ENCODE measurements around the gene TNRC6C.
"Not testable (repeated sequence)": the region's sequence is repeated elsewhere in the genome, so short reads cannot be mapped to it uniquely, and the experiment has no call there.

Gene TNRC6C

DNA sequence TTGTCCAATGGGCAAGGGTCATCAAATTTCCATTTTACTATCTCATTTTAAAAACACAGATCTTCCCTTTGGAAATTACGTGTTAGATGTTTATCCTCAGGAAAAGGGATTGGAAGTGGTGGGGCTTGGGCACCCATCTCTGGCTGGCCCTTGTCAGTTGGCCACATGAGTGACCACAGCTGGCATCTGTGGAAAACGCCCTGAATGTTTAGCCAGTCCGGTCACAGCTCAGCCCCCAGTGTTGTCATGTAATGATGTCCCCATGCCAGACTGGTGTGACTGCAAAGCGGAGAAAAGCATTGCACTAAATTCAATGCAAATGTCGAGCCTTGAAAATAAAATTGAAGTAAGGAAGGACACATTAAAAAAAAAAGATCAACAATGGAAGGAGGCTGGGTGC is 117.0 kb downstream of the TNRC6C start:
- no peak for DNase-seq (ENCODE audit: low read depth in 2 of 2, low spot score in 1 of 2)

DNA sequence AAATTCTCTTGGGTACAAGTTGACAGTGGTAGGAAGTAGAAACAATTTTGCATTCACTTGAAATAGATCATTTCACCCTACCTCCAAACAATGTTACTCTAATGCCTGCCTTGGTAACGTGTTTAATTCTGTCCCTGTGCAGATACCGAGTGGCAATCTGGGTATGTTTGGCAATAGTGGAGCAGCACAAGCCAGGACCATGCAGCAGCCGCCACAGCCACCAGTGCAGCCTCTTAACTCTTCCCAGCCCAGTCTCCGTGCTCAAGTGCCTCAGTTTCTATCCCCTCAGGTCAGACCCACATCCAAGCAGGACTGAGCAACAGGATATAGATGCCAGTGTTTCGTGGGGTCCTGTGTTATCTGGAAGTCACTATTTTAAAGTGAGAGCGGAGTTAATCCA is 120.8 kb downstream of the TNRC6C start:
- no peak for DNase-seq (ENCODE audit: low read depth in 2 of 2, low spot score in 1 of 2)

DNA sequence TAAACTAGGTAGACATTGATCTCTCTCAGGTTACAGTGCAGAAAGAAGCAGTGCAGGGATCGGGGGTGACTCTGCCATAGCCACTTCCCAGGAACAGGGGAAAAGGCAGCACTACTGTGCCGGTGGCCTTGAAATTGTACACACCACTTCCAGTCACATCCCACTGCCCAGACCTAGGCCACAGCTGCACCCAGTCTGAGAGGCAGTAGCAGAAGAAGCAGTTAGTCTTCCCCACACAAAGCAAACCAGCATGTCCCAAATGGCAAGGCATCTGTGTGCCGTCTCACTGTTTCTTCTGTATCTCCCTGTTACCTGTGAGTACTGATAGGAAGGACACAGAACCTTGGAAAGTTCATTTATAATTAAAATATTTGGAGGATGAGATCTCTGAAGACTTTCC is 123.0 kb downstream of the TNRC6C start:
- no peak for DNase-seq (ENCODE audit: low read depth in 2 of 2, low spot score in 1 of 2)

DNA sequence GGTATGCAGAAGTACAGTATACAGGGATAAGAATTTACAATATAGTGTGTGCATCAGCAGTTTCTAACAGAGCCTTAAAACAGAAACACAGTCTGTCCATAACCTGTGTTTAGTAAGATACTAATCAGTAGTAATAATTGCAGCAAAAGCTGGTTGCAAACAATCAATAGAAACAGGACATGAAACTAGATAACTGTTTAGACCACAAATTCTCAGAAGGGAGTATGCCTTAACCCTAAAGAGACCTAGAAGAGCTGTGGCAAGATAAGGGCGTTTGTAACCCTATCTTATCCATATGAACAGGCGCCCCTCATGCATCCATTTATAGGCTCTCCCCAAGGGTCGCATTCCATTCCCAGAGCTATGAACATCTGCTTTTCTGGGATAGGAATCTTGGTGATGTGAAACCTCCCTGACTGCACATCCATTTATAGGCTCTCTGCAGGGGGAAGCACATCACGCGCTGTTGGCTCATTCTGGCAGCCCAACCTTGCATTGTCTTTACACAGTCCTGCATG is 123.9 kb downstream of the TNRC6C start:
- not testable (repeated sequence) for DNase-seq (ENCODE audit: low read depth in 2 of 2, low spot score in 1 of 2)

DNA sequence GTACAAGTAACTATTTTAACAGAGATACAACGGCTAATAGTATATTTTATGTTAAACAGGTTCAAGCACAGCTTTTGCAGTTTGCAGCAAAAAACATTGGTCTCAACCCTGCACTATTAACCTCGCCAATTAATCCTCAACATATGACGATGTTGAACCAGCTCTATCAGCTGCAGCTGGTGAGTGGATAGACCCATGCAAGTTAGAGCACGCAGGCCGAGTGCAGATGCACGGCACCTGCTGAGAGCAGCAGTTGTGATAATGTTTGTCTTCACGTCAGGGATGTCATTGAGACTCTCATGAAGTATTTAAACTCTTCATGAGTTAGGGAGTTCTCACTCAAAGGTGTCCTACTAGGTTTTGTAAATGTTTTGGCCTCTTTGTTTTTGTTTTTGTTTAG is 124.5 kb downstream of the TNRC6C start:
- no peak for DNase-seq (ENCODE audit: low read depth in 2 of 2, low spot score in 1 of 2)

DNA sequence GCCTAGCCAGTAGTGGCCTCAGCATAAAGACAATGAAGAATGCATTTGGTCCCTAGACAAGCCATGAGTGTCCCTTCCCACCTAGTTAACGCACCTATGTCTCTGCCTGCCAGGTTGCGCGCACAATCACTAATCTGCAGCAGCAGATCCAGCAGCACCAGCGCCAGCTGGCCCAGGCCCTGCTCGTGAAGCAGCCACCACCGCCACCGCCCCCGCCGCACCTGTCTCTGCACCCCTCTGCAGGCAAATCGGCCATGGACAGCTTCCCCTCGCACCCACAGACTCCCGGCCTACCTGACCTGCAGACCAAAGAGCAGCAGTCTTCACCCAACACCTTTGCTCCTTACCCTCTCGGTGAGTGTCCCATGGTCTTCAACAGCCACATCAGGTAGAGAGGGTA is 128.2 kb downstream of the TNRC6C start:
- no peak for DNase-seq (ENCODE audit: low read depth in 2 of 2, low spot score in 1 of 2)

DNA sequence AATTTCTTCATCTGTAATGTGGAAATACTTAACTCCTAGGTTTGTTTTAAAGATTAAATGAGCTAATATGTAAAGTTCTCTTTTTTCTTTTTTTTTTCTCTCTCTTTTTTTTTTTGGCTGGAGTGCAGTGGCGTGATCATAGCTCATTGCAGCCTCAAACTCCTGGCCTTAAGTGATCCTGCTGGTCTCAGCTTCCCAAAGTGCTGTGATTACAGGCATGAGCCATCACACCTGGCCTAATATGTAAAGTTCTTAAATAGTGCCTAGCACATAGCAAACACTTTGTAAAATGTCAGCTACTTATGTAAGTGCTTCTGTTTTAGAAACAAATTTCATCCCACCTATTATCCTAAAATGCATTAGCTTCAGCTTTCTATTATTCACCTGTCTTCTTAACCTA is 130.0 kb downstream of the TNRC6C start:
- no peak for DNase-seq (ENCODE audit: low read depth in 2 of 2, low spot score in 1 of 2)

DNA sequence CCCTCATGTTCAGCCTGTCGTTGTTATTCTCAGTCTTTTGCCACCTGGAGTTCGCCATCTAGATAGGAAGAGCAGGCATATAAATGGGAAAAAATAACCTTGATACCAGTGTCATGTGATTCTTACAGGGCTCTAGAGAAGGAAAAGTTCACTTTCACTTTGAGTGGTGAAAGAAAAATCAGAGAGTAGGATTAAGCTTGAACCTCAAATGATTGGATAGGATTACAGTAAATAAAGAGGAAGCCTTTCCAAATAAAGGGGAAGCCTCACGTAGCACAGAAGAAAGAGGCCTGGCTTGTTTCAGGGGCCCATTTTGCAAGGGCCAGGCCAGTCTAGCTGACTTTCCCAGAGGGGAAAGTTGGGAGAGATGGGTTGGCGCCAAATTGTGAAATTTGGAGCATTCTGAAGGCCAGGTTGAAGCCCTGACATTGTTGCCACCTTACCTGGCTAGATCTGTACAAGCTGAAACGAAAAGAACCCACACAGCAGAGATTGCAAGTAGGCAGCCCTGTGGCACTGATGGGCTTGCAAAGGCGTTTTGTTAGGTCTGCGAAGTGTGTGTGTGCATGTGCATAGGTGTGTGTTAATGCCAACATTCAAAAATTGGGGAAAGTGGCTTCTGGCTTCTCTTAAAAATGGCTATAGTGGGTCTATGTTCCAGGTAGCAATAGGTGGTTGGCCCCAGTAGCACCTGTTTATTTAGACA is 131.2 kb downstream of the TNRC6C start:
- no peak for DNase-seq (ENCODE audit: low read depth in 2 of 2, low spot score in 1 of 2)

DNA sequence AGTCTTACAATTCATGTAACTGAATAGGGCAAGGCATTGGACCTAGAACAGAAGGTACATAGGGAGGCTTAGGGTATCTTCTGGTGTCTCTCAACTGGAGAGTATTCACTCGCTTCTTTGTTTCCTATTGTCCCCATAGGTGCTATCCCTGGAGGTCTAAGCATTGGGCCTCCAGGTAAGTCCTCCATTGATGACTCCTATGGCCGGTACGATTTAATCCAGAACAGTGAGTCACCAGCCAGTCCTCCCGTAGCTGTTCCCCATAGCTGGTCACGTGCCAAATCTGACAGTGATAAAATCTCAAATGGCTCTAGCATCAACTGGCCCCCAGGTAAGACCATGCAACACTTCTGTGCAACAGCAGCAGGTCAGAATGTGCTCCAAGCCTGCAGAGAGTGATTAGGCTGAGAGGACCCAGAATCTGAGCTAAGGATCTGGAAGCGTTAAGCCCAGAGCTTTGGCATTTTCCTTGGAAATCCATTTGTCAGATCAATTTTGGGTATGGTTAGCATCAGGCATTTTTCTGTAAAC is 134.4 kb downstream of the TNRC6C start:
- DNase-seq (ENCODE audit: low read depth in 2 of 2, low spot score in 1 of 2), result no peak

DNA sequence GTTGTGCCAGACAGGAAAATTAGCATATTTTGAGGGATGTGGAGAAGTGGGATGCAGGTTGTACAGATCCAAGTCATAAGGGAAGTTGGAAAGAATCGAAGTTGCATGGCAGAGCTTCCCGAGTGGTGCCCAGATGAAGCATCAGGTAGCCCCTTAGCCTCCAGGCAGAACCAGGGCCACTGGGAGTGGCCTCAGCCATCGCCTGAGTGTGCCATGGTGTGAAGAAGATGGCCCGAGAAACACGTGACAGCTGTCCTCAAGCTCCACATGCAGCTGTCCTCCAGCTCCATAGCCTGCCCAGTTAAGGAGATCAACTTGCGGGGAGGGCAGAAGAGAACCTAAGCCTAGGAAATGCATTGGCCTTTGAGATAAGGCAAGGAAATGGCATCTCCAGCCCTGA is 136.5 kb downstream of the TNRC6C start:
- DNase-seq (ENCODE audit: low read depth in 2 of 2, low spot score in 1 of 2), result no peak

DNA sequence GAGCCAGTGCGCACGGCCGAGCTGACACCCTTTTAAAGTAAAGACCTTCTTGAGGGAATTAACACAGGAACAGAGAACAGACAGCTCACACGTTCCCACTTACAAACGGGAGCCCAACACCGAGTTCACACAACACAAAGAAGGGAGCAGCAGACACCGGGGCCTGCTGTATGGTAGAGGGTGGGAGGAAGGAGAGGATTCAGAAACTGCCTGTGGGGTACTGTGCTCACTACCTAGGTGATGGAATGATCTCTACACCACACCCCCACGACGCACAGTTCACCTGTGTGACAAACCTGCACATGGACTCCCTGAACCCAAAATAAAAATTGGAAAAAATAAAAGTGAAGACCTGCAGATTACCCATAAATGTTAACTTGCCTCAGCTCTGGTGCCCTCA is 137.6 kb downstream of the TNRC6C start:
- no peak for DNase-seq (ENCODE audit: low read depth in 2 of 2, low spot score in 1 of 2)

DNA sequence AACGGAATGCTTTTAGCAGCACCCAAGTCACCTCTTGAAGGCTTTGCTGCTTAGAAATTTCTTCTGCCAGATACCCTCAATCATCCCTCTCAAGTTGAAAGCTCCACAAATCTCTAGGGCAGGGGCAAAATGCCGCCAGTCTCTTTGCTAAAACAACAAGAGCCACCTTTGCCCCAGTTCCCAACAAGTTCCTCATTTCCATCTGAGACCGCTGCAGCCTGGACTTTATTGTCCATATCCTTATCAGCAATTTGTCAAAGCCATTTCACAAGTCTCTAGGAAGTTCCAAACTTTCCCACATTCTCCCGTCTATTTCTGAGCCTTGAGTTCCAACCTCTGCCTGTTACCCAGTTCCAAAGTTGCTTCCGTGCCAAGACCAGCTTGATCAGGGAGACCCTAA is 142.6 kb downstream of the TNRC6C start:
- DNase-seq (ENCODE audit: low read depth in 2 of 2, low spot score in 1 of 2), result no peak

DNA sequence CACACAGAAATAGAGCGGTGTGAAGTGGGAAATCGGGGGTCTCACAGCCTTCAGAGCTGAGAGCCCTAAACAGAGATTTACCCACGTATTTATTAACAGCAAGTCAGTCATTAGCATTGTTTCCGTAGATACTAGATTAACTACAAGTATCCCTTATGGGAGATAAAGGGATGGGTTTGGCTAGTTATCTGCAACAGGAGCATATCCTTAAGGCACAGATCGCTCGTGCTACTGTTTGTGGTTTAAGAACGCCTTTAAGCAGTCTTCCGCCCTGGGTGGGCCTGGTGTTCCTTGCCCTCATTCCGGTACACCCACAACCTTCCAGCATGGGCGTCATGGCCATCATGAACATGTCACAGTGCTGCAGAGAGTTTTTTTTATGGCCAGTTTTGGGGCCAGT is 143.0 kb downstream of the TNRC6C start:
- DNase-seq (ENCODE audit: low read depth in 2 of 2, low spot score in 1 of 2), result no peak

DNA sequence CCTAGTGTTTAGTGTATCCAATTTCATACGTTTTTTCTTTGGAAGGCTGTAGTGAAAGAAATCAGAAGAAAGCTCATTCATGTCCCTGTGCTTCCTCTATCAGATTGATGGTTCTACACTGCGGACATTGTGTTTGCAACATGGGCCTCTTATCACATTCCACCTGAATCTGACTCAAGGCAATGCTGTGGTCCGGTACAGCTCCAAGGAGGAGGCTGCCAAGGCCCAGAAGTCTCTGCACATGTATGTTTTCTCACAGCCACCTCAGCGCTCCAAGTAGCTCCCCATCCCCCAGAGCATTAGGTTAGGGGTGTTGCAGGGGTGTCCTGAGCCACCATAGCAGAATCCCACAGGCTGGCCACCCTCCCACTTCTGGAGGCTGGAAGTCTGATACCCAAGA is 144.8 kb downstream of the TNRC6C start:
- no peak for DNase-seq (ENCODE audit: low read depth in 2 of 2, low spot score in 1 of 2)

DNA sequence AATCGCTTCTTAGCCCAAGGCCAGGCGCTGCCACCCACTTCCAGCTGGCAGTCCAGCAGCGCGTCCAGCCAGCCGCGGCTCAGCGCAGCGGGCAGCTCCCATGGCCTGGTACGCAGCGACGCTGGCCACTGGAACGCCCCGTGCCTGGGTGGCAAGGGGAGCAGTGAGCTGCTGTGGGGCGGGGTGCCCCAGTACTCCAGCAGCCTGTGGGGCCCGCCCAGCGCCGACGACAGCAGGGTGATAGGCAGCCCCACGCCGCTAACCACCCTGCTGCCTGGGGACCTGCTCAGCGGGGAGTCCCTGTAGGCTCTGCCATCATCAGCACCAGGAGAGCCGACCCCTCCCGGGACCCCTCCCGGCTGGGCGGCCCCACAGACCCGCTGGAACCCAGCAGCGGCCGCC is 146.0 kb downstream of the TNRC6C start:
- DNase-seq (ENCODE audit: low read depth in 2 of 2, low spot score in 1 of 2), result no peak

DNA sequence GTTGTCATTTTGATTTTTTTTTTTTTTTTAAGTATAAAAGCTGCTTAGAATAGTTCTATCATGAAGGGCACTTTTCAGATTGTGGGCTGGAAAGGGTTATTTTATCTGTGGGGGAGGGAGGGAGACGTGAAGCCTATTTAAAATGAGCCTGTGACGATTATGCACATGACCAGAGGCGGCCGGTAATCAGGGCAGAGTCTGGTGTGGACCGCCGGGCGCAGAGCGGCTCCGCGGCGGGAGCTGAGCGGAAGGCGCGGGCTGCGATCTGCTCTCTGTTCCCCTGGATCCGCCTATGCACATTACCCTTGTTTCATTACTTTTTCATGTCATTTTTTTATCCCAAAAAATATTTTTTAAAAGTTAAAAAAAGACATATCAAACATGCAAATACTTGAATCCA is 146.6 kb downstream of the TNRC6C start:
- no peak for DNase-seq (ENCODE audit: low read depth in 2 of 2, low spot score in 1 of 2)

DNA sequence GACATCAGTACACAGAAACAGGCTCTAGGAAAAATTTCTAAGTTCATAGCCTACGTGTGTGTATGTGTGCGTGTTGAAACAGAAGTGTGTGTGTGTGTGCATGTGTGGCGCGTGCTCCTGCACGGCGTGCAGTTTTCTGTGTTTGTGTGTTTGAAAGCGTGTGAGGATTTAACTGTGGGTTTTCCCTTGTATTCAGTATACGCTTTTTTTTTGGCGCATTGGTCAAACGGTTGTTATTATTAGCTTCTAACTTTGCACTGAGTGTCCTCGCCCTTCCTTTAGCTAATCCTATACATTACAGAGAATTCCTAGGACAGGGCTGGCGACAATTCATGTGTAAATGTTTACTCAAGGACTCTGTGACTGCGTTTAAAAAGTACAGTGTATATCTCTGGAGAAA is 147.0 kb downstream of the TNRC6C start:
- DNase-seq (ENCODE audit: low read depth in 2 of 2, low spot score in 1 of 2), result no peak

DNA sequence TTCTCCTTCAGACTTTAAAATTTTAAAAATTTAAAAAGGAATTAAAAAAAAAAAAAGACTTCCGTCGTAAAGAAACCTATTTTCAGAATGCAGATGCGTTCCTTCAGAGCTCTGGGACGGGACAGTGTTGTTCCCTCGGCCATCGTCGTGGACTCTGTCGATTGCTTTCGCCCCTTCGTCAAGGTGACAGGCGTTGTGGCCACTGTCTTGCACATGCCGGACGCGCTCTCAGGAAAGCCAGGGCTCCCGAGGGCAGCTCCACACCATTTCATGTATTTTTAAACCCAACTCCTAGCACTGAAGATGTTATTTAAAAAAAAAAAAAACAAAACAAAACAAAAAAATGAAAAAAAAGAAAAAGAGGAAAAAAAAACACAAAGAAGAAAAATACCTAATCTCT is 147.7 kb downstream of the TNRC6C start:
- DNase-seq (ENCODE audit: low read depth in 2 of 2, low spot score in 1 of 2), result no peak

DNA sequence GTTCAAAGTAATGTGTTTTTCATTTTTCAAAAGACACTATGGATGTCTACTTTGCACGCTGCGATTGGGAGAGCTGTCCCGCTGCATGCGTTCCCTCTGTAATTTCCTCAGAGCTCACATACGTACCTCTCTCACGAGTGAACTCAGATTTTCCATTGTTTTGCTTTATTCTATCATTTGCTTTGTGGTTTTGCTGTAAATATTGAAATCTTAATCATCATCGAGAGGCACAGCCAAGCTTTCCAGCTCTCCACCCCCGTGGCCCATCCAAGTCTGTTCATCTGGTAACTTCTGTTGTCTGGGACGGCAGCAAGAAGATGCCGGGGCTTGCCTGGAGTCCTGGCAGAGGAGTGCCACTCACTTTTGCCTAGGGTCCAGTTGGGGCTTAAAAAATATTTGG is 149.0 kb downstream of the TNRC6C start:
- no peak for DNase-seq (ENCODE audit: low read depth in 2 of 2, low spot score in 1 of 2)

DNA sequence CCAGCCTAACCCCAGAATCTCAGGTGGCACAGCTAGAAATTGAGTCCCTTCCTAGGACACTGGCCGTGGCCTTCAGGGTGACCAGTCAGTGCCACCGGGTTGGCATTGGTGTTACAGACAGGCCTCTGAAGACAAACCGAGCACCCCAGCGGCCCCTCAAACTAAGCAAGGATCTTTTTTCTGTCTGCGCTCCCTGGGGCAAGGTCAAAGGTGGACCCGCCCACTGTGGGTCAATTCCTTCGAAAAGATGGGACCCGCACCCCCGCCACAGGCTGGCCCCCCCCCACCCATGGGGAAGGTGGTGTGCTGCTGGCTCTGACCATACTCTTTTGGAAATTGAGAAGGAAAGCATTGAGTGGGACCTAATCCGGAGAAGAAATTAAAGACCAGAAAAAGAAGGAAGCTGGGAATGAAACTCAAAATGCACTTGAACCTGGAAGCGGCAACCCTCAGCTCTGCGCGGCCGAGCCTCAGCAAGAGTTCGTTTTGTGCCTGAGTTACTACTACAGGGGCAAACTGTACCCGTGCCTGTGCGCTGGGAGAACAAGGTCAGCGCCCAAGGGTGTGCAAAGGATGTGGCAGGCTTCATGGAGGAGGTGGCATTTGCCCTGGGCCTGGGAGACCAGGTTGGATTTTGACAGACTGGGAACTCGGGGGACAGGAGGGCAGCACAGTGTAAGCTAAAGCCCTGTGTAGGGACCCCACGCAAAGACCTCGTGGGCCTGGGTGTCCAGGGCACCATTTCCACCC is 149.6 kb downstream of the TNRC6C start:
- DNase-seq (ENCODE audit: low read depth in 2 of 2, low spot score in 1 of 2), result no peak

DNA sequence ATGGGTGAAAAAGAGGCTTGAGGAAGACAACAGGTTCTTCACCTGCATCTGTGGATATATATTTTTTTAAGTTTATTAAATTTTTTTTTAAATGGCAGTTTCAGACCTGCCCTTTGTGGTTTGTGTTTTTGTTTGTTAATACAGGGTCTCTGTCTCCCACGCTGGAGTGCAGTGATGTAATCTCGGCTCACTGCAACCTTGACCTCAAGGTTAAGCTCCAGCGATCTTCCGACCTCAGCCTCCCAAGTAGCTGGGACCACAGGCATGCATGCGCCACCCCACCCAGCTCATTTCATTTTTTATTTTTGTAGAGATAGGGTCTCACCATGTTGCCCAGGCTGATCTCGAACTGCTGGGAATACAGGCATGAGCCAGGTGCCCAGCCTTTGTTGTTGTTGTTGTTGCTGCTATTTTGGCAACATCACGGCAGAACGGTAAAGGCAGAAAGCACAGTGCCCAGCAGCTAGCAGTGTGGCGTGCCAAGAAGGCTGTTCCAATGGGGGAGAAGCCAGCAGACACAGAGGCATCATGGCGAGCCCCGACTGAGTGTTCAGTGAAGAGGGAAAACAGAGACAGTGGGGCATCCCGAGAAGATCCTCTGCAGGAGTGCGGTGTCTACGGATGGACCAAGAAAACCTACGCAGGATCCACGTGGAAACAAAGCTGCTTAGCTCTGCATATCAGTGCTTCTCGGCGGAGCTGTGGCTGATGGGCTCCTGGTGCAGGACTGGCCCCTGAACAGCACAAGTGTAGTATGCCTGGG is 150.4 kb downstream of the TNRC6C start:
- no peak for DNase-seq (ENCODE audit: low read depth in 2 of 2, low spot score in 1 of 2)

DNA sequence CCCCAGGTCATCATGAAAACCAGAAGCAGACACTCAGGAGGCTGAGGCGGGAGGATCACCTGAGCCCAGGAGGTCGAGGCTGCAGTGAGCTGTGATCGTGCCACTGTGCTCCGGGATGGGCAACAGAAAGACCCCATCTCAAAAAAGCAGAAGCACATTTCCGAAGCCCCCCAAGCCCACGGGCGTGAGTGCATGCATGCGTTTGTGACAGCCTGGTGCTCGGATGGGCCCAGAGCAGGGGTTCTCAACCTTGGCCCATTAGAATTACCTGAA is 150.9 kb downstream of the TNRC6C start:
- DNase-seq (ENCODE audit: low read depth in 2 of 2, low spot score in 1 of 2), result no peak
